Measurements from ENCODE around the gene ZNF764.

GRCh38 chr16:30521476-30521872 lies 36.7 kb downstream of the ZNF764 start:
- no peak for TF ChIP-seq CTCF (IDR thresholded peaks at IDR 0.05)
- TF ChIP-seq POLR2AphosphoS5 (IDR thresholded peaks at IDR 0.05): no peak
- TF ChIP-seq POLR2A (IDR thresholded peaks at IDR 0.05): no peak
